ENCODE data around the gene DCAF7. TPM values are rescaled to one million over a fixed set of nuclear protein-coding genes. Genes with fewer than 3 reads are reported as not detected.

Gene DCAF7
- total and polyA plus RNA-seq, 2 donors from 2014 or later = 19.9 to 81.0 TPM

GRCh38 chr17:63550817-63551639 is 751 bp downstream of the DCAF7 start:
- Histone ChIP-seq H3K4me3 (ENCODE audit: low read length in 3 of 3) (peak overlapping the region; percentile 94 to 98 (median 96)), H3K27me3 (ENCODE audit: control insufficient read depth, insufficient read depth, low read length) (no peaks in the 10 kb centered on the region), H3K4me1 (ENCODE audit: control insufficient read depth in 2 of 3, insufficient read depth in 2 of 3, low read depth in 1 of 3, low read length in 3 of 3) (peaks cover 0 to 15% (median 8%) of the 10 kb centered on the region in 3 donors), H3K36me3 (ENCODE audit: control insufficient read depth in 2 of 3, insufficient read depth in 3 of 3, low read length in 3 of 3) (no peaks in the 10 kb centered on the region), H3K9me3 (ENCODE audit: control insufficient read depth in 2 of 3, insufficient read depth in 1 of 3, low read length in 3 of 3) (no peaks in the 10 kb centered on the region), H3K9ac (ENCODE audit: low read length in 3 of 3) (peak overlapping the region; percentile 63 to 93 (median 90)), H3K27ac (ENCODE audit: low read depth in 2 of 2, low read length in 2 of 2) (peak overlapping the region; percentile 84 to 92)
- intact Hi-C loops (cut with DNase I) = no loop called here
- TF ChIP-seq CTCF (IDR thresholded peaks at IDR 0.05; ENCODE audit: borderline replicate concordance, extremely low read depth, insufficient read depth) = no peak
- FAIRE-seq (no peak), DNase-seq (peak in 4 of 5 donors; percentile 55 to 86 (median 68))

GRCh38 chr17:63552211-63552610 is 1.9 kb downstream of the DCAF7 start:
- peak overlapping the region; percentile 38 to 98 (median 42) for H3K4me3 ChIP-seq (ENCODE audit: low read length in 3 of 3)
- H3K9ac ChIP-seq (ENCODE audit: low read length in 3 of 3) = peak overlapping the region in 1 of 3 donors; percentile 34
- DNase-seq (no peak), FAIRE-seq (no peak)
- no peaks in the 10 kb centered on the region for H3K9me3 ChIP-seq (ENCODE audit: control insufficient read depth in 2 of 3, insufficient read depth in 1 of 3, low read length in 3 of 3)
- peaks cover 0 to 15% (median 8%) of the 10 kb centered on the region in 3 donors for H3K4me1 ChIP-seq (ENCODE audit: control insufficient read depth in 2 of 3, insufficient read depth in 2 of 3, low read depth in 1 of 3, low read length in 3 of 3)
- H3K27me3 ChIP-seq (ENCODE audit: control insufficient read depth, insufficient read depth, low read length) = no peaks in the 10 kb centered on the region
- intact Hi-C loops (cut with DNase I) = no loop called here
- no peak for TF ChIP-seq CTCF (IDR thresholded peaks at IDR 0.05; ENCODE audit: borderline replicate concordance, extremely low read depth, insufficient read depth)
- H3K36me3 ChIP-seq (ENCODE audit: control insufficient read depth in 2 of 3, insufficient read depth in 3 of 3, low read length in 3 of 3) = no peaks in the 10 kb centered on the region
- no peak overlapping the region for H3K27ac ChIP-seq (ENCODE audit: low read depth in 2 of 2, low read length in 2 of 2)

GRCh38 chr17:63555500-63556156 is 5.4 kb downstream of the DCAF7 start:
- DNase-seq (no peak), FAIRE-seq (no peak)
- H3K27ac ChIP-seq (ENCODE audit: low read depth in 2 of 2, low read length in 2 of 2) = no peak overlapping the region
- intact Hi-C loops (cut with DNase I) = no loop called here
- no peaks in the 10 kb centered on the region for H3K27me3 ChIP-seq (ENCODE audit: control insufficient read depth, insufficient read depth, low read length)
- no peak overlapping the region for H3K4me3 ChIP-seq (ENCODE audit: low read length in 3 of 3)
- TF ChIP-seq CTCF (IDR thresholded peaks at IDR 0.05; ENCODE audit: borderline replicate concordance, extremely low read depth, insufficient read depth) = no peak
- no peaks in the 10 kb centered on the region for H3K36me3 ChIP-seq (ENCODE audit: control insufficient read depth in 2 of 3, insufficient read depth in 3 of 3, low read length in 3 of 3)
- no peaks in the 10 kb centered on the region for H3K9me3 ChIP-seq (ENCODE audit: control insufficient read depth in 2 of 3, insufficient read depth in 1 of 3, low read length in 3 of 3)
- no peak overlapping the region for H3K9ac ChIP-seq (ENCODE audit: low read length in 3 of 3)
- H3K4me1 ChIP-seq (ENCODE audit: control insufficient read depth in 2 of 3, insufficient read depth in 2 of 3, low read depth in 1 of 3, low read length in 3 of 3) = peaks cover 0 to 9% (median 4%) of the 10 kb centered on the region in 3 donors

Measured in kidney (tissue), 14 donors.